ENCODE data around the gene C15orf62.

The C15orf62 gene

GRCh38 chr15:40775007-40775406 is 5.2 kb downstream of the C15orf62 start:
- POLR2A ChIA-PET: no interaction called here
- TF ChIP-seq CTCF (IDR thresholded peaks at IDR 0.05; ENCODE audit: control extremely low read depth, extremely low read depth, low read depth, missing control alignments): no peak
- DNase-seq (ENCODE audit: extremely low spot score): no peak
- CTCF ChIA-PET: interaction anchor here (1.6 kb wide), 1 partner anchor 83 kb away, joined by 4 read pairs; no protein-coding TSS in a partner anchor

DNA sequence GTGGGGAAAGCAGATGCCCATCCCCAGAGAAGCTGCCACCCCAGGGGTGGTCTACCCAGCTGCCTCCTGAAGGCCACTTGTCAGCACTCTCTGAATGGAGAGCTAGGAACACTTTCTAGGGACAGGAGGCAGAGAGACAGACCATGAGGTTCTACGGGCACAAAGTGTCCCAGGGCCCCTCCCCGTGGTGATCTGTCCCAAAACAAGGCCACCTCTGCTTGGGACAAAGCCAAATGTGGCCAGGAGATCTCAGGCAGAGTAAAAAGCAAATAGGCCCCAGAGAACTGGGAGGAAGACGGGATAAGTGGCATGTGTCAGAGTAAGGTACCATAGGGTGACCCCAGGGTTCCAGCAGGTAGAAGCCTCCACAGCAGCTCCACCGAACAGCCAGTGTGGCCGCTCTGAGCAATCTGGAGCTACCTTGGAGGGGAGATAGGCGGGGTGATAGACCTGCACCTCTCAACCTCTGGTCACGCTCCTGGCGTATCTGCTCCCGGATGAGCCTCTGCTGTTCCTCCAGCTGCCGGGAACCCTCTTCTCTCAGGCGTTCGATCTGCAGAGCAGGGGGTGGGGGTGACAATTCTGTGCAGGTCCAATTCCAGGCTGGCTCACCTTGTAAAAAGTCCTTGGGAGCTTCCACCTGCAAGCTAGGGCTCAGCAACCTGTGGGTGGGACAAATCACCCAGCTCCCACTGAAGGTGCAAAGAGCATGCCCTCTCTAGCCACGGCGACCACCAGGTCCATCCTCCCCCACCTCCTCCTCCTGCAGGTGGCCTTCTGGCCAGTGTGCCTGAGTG is 6.2 kb downstream of the C15orf62 start:
- no peak for DNase-seq (ENCODE audit: extremely low spot score)
- TF ChIP-seq CTCF (IDR thresholded peaks at IDR 0.05; ENCODE audit: control extremely low read depth, extremely low read depth, low read depth, missing control alignments): no peak
- CTCF ChIA-PET: interaction anchor here (1.6 to 1.8 kb wide), 2 partner anchors 82 to 118 kb away, joined by 4 to 5 read pairs; partner anchors contain the start of gene VPS18
- POLR2A ChIA-PET: no interaction called here

DNA sequence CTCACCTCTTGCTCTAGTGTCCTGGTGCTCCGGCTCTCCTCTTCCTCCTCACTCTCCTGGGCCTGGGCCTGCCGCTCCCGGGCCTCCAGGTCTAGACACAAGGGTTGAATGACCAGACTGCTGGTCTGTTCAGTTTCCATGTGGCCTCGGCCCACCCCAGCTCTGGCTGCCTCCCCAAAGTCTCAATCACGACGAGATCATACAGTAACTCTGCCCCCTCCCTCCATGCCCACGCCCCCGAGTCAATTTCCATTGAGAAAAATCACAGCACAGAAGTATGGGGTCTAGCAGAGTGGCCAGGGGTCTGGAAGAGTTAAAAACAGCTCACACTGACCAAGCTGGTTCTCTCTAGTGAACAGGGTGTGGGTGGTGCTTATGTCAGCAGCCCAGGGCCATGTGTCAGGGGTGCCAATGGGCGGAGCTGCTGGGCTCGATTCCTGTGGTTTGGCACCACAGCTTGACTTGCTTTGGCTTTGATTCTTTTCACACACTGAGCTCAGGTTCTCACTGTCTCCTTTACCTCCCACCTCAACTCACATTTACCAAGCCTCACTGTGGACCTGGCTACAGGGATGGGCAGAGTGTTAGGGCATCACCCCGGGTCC is 6.9 kb downstream of the C15orf62 start:
- no peak for TF ChIP-seq CTCF (IDR thresholded peaks at IDR 0.05; ENCODE audit: control extremely low read depth, extremely low read depth, low read depth, missing control alignments)
- CTCF ChIA-PET: interaction anchor here (0.7 to 1.8 kb wide), 4 partner anchors 14 to 118 kb away, joined by 3 to 5 read pairs (median 4); partner anchors contain the start of gene VPS18
- DNase-seq (ENCODE audit: extremely low spot score): no peak
- POLR2A ChIA-PET: no interaction called here

GRCh38 chr15:40782609-40783227 is 12.9 kb downstream of the C15orf62 start:
- CTCF ChIA-PET: interaction anchor here (0.6 to 2.6 kb wide), 47 partner anchors 8 to 996 kb away, joined by 3 to 45 read pairs (median 6); partner anchors contain the start of genes C15orf62, CCDC32, DNAJC17 and GCHFR
- POLR2A ChIA-PET: no interaction called here
- TF ChIP-seq CTCF (IDR thresholded peaks at IDR 0.05; ENCODE audit: control extremely low read depth, extremely low read depth, low read depth, missing control alignments): peak; percentile 95
- peak; percentile 81 for DNase-seq (ENCODE audit: extremely low spot score)

GRCh38 chr15:40785164-40785563 is 15.4 kb downstream of the C15orf62 start:
- ChIA-PET POLR2A (no interaction called here), CTCF (interaction anchor here (0.7 to 3.3 kb wide), 11 partner anchors 12 to 196 kb away, joined by 3 to 11 read pairs (median 4); partner anchors contain the start of genes VPS18 and ZFYVE19)
- DNase-seq (ENCODE audit: extremely low spot score): no peak
- no peak for TF ChIP-seq CTCF (IDR thresholded peaks at IDR 0.05; ENCODE audit: control extremely low read depth, extremely low read depth, low read depth, missing control alignments)

DNA sequence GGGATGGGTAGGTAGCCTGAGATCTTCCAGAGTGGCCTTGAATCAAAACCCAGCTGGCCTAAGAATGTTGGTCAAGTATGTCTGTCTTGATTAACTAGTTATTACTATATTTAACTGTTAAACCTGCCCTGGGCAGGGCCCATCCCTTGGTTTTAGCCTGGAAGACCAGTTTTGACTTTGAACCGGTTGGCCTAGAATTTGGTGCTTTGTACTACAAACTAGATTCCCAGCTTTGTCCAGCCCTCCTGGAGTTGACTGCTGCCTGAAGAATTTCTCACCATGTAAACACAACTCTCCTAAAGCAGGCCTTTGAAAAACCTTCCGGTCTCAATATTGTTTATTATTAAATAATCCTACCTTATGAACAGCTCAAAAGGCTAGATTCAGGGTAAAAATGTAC is 16.0 kb downstream of the C15orf62 start:
- ChIA-PET POLR2A (no interaction called here), CTCF (interaction anchor here (0.8 to 3.3 kb wide), 8 partner anchors 11 to 196 kb away, joined by 3 to 11 read pairs (median 4); partner anchors contain the start of genes VPS18 and ZFYVE19)
- no peak for DNase-seq (ENCODE audit: extremely low spot score)
- no peak for TF ChIP-seq CTCF (IDR thresholded peaks at IDR 0.05; ENCODE audit: control extremely low read depth, extremely low read depth, low read depth, missing control alignments)
